NCI-H1092 (cell line): ENCODE results near the gene OR11G2.
"Not testable (repeated sequence)": the region's sequence is repeated elsewhere in the genome, so short reads cannot be mapped to it uniquely, and the experiment has no call there.

Experiments used
- DNase-seq: peaks from one replicate; lab custom pipeline; 2025; lab: John Stamatoyannopoulos, UW

The OR11G2 gene, protein sequence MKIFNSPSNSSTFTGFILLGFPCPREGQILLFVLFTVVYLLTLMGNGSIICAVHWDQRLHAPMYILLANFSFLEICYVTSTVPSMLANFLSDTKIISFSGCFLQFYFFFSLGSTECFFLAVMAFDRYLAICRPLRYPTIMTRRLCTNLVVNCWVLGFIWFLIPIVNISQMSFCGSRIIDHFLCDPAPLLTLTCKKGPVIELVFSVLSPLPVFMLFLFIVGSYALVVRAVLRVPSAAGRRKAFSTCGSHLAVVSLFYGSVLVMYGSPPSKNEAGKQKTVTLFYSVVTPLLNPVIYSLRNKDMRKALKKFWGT

GRCh38 chr14:20190596-20190995 is at the start of gene OR11G2:
Gene OR11G2 (plus strand): TSS chr14:20190896. CDS start chr14:20197438, 6,542 bp downstream.
- DNase-seq = no peak

DNA sequence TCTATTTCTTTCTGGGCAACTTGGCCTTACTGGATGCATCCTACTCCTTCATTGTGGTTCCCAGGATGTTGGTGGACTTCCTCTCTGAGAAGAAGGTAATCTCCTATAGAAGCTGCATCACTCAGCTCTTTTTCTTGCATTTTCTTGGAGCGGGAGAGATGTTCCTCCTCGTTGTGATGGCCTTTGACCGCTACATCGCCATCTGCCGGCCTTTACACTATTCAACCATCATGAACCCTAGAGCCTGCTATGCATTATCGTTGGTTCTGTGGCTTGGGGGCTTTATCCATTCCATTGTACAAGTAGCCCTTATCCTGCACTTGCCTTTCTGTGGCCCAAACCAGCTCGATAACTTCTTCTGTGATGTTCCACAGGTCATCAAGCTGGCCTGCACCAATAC is 46.8 kb upstream of the OR11G2 start:
- DNase-seq = no peak

GRCh38 chr14:20144820-20145219 is 45.9 kb upstream of the OR11G2 start:
- DNase-seq = no peak

DNA sequence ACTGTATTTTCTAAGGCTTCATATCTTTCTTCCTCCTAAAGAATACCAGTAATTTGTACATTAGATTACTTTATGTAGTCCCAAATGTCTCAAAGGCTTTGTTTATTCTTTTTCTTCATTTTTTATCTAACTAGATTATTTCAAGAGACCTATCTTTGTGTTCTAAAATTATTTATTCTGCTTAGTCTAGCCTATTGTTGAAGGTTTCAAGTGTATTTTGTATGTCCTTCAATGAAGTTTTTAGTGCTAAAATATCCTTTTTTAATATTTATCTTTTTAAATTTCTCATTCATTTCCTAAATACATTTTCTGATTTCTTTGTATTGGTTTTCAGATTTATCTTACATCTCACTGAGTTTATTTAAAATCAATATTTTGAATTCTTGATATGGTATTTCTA is 26.2 kb upstream of the OR11G2 start:
- no peak for DNase-seq

- DNase-seq = no peak
Observed at GRCh38 chr14:20167091-20167490, 23.6 kb upstream of the OR11G2 start.

- not testable (repeated sequence) for DNase-seq
Observed at GRCh38 chr14:20169852-20170251, 20.8 kb upstream of the OR11G2 start.

GRCh38 chr14:20174205-20174604 is 16.5 kb upstream of the OR11G2 start:
- not testable (repeated sequence) for DNase-seq

DNA sequence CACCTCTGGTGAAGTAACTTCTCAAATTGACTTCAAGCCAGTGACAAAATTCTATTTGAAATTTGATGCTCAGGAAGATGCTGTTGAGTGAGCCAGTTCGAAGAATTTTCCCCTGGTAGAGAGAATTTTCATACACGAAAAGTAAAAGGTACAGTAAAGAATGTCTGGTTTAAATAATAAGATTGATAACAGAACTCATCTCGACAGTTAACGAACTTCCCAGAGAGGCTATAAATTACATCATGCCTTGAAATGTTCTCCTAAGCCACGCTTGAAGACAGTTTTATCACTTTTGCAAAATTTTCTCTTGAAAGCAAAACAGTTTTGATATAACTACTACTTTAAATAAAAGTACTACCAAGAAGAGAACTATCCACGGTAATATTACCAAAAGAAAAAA is 14.4 kb upstream of the OR11G2 start:
- no peak for DNase-seq

- DNase-seq = no peak
Observed at GRCh38 chr14:20177433-20177974, 13.2 kb upstream of the OR11G2 start.

DNA sequence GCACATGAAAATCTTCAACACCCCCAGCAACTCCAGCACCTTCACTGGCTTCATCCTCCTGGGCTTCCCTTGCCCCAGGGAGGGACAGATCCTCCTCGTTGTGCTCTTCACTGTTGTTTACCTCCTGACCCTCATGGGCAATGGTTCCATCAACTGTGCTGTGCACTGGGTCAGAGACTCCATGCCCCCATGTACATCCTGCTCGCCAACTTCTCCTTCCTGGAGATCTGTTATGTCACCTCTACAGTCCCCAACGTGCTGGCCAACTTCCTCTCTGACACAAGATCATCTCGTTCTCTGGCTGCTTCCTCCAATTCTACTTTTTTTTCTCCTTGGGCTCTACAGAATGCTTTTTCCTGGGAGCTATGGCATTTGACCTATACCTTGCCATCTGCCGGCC is 11.5 kb upstream of the OR11G2 start:
- no peak for DNase-seq

- no peak for DNase-seq
Observed at GRCh38 chr14:20179880-20180279, 10.8 kb upstream of the OR11G2 start.

- no peak for DNase-seq
Observed at GRCh38 chr14:20180486-20180885, 10.2 kb upstream of the OR11G2 start.

DNA sequence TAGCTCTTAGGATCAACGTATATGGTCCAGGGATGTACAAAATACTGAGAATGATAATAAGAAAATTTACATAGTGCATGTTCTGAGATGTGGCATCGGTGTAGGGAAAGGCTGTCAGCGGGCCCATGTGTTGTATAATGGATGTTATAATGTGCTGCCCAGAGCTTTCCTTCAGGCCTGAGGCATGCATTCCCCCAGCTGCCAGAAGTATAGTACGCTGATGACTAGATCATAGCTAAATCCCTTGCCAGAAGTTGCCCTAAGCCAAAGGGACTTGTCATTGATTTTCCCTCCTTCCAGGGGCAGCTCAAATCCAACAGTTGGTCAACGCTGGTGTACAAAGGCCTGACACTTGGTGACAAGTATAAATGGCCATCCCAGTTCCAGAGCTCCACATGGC is 6.5 kb upstream of the OR11G2 start:
- no peak for DNase-seq

GRCh38 chr14:20191396-20191795 is 700 bp downstream of the OR11G2 start:
- no peak for DNase-seq

- no peak for DNase-seq
Observed at GRCh38 chr14:20194101-20194500, 3.4 kb downstream of the OR11G2 start.

DNA sequence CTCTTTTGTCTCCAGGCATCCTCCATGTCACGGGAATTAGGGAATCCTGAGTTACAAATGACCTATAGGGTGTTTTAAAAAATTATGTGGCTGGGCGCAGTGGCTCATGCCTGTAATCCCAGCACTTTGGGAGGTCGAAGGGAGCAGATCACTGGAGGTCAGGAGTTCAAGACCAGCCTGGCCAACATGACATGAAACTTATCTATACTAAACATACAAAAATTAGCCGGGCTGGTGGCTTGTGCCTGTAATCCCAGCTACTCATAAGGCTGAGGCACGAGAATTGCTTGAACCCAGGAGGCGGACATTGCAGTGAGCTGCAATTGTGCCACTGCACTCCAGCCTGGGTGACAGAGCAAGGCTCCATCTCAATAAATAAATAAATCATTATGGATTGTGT is 4.5 kb downstream of the OR11G2 start:
- DNase-seq = not testable (repeated sequence)

DNA sequence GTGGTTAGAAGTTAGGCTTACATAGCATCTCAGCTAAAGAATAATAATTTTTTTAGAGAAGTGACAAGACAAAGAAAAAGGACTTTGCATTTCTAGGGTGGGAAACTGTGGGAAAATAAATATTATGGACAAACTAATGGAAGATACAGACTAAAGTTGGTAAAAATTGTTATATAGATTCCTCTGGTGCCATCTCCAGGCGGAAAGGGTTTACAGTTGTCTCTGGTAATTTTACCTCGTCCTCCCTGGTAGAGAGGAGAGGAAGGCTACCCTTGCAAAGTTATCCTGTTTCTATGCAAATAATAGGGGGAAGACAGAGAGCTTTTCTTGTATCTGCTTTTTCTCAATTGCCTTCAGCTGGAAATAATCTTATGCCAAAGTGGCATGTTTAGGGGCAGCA is 5.2 kb downstream of the OR11G2 start:
- no peak for DNase-seq

DNA sequence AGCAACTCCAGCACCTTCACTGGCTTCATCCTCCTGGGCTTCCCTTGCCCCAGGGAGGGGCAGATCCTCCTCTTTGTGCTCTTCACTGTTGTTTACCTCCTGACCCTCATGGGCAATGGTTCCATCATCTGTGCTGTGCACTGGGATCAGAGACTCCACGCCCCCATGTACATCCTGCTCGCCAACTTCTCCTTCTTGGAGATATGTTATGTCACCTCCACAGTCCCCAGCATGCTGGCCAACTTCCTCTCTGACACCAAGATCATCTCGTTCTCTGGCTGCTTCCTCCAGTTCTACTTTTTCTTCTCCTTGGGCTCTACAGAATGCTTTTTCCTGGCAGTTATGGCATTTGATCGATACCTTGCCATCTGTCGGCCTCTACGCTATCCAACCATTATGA is 6.8 kb downstream of the OR11G2 start:
- no peak for DNase-seq

- no peak for DNase-seq
Observed at GRCh38 chr14:20198991-20199390, 8.3 kb downstream of the OR11G2 start.

DNA sequence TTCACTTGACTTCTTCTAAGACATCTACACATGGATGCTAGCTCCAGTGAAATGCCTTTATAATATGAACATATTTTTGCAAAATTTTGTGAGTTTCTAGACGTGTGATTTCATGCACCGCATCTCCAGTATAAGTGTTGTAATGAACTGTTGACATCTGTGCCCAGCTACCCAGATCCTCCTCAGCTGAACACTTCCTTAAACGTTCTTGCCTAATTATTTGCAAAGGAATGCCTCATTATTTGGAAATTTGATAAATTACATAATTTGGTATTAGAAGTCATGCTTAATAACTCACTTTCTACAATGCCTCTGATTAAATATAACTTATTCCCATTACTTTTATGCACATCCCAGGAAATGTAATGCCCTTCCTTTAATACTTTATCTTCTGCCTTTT is 14.0 kb downstream of the OR11G2 start:
- no peak for DNase-seq

DNA sequence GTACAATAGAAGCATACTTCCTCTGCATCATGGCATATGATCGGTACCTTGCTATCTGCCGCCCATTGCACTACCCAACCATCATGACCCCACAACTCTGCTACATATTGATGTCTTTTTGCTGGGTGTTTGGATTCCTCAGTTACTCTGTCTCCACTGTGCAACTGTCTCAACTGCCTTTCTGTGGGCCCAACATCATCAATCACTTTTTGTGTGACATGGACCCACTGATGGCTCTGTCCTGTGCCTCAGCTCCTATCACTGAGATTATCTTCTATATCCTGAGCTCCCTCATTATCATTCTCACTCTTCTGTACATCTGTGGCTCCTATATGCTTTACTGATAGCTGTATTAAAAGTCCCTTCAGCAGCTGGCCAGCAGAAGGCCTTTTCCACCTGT is 18.9 kb downstream of the OR11G2 start:
- no peak for DNase-seq

- not testable (repeated sequence) for DNase-seq
Observed at GRCh38 chr14:20212406-20212805, 21.7 kb downstream of the OR11G2 start.

DNA sequence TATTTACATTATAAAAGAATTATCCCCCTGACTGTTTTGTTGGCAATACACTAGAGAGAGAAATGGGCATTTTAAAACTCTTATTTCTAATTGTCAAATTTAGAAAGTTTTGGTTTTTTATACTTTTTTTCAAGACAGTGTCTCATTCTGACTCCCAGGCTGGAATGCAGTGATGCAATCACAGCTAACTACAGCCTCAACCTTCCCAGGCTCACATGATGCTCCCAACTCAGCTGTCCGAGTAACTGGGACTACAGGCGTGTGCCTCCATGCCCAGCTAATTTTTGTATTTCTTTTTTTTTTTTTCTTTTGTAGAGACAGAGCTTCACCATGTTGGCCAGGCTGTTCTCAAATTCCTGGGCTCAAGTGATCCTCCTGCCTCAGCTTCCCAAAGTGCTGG is 24.5 kb downstream of the OR11G2 start:
- DNase-seq = no peak

- DNase-seq = no peak
Observed at GRCh38 chr14:20219033-20219432, 28.3 kb downstream of the OR11G2 start.
